GM15510 (cell line): ENCODE results near the gene CUX1.

Source experiments
- POLR2A ChIP-seq: IDR thresholded peaks from 3 replicates; pipeline ENCODE4 v1.6.1; 2011; ENCODE audit warnings: borderline replicate concordance; ENCODE audit not compliant: insufficient read length; ENCODE audit errors: extremely low read depth

The CUX1 gene

GRCh38 chr7:101858437-101859385, 41.3 kb downstream of the CUX1 start:
- no peak for TF ChIP-seq POLR2A

- no peak for TF ChIP-seq POLR2A
These were observed 42.1 kb downstream of the CUX1 start for GRCh38 chr7:101859411-101860106.

DNA sequence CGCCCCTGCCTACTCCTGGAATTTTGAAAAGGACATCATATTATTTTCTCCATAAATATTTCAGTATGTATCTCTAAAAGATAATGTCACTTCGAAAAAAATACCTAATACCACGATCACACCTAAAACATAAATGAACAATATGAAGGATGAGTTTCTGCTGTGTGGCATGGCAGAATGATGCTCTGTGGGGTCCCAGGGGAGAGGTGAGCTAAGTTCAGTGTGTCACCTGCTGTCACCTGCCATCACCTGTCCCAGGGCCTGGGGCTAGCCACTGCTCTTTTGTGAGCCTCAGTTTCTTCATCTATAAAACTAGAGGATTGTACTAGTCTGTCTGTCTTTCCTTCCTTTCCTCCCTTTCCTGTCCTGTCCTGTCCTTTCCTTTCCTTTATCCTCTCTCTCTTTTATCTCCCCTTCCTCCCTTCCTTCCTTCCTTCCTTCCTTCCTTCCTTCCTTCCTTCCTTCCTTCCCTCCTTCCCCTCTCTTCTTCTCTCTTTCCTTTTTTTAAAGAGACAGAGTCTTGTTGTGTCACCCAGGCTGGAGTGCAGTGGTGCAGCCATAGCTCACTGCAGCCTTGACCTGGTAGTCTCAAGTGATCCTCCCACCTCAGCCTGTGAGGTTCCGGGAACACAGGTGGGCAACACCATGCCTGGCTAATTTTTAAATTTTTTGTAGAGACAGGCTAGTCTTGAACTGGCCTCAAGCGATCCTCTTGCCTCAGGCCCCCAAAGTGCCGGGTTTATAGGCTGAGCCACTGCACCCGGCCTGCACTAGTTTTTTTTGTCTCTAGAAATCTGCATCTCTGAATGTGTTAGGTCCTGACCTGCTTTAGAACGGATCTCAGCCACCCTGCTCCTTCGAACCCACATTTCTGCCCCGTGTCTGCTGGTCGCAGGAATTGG, 43.1 kb downstream of the CUX1 start:
- TF ChIP-seq POLR2A: no peak

DNA sequence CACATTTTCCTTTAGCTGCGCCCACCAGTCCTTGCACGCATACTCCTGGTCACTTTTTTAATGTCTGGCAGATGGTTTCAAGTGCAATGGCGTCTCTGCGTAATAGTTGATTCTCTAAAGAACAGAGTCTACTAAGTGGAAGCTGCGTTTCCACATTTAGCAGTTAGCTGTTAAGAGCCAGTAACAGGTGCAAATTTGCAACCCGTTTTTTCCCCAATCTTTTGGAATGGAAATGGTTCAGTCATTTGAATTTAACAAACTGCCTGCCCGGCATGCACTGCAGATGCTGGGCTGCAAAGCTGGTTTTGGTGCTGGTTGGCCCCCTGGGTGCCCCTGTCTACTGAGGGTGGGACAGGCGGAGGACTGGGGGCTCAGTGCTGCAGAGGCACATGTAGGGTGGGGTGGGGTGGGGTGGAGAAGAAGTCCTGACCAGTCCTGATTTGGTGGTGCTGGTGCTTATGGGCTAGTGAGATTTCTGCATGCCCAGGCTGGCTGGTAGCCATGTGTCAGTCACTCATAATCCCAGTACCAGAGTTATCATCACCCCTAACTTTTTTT, 43.9 kb downstream of the CUX1 start:
- no peak for TF ChIP-seq POLR2A

GRCh38 chr7:101862280-101863220, 45.1 kb downstream of the CUX1 start:
- TF ChIP-seq POLR2A: no peak

GRCh38 chr7:101863598-101863997, 46.2 kb downstream of the CUX1 start:
- TF ChIP-seq POLR2A: no peak

- TF ChIP-seq POLR2A: no peak
These were observed 46.6 kb downstream of the CUX1 start for GRCh38 chr7:101864039-101864438.

DNA sequence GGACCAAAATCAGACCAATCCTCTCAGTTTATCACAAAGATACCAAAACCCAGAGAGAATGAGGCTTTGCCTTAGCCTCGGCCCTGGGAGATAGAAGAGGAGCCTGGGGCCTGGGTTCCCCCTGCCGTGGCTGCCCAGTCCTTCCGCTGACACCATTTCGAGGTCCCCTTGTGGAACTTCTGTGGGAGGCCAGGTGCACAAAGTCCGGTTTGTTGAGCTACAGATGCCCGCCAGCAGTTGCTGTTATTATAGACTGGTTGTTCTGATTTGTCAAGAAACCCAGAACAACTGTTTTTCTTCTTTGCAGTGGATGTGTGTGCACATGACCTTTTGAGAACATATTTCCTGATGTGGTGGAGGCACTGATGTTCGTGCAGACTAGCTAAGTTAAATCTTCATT, 47.6 kb downstream of the CUX1 start:
- no peak for TF ChIP-seq POLR2A

- TF ChIP-seq POLR2A: no peak
These were observed 48.0 kb downstream of the CUX1 start for GRCh38 chr7:101865455-101865854.

DNA sequence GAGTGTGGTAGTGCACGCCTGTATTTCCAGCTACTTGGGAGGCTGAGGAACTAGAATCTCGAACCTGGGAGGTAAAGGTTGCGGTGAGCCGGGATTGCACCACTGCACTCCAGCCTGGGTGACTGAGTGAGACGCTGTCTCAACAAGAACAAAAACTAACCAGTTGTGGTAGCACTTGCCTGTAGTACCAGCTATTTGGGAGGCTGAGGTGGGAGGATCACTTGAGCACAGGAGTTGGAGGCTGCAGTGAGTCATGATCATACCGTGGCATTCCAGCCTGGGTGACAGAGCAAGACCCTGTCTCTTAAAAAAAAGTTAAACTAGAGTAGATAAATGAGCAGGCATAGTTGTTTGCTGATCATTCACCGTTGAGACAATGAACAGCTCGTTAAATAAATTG, 48.9 kb downstream of the CUX1 start:
- no peak for TF ChIP-seq POLR2A

DNA sequence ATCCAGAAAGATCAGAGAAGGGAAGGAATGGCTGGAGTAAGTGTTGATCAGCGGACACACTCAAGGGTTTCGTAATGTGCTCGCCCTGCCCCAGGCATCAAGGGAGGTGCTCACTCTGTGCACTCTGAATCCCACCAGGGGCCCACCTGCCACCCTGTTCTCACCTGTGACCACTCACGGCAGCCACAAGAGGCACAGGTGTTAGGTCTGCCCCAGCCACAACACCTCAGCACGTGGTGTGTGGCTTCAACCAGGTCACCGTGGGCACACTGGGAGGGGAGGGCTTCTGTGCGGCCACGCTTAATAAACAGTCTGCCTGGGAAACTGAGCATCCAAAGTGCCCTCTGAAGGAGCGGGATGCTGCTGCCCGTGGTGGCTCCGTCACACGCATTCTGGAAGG, 49.8 kb downstream of the CUX1 start:
- TF ChIP-seq POLR2A: no peak

DNA sequence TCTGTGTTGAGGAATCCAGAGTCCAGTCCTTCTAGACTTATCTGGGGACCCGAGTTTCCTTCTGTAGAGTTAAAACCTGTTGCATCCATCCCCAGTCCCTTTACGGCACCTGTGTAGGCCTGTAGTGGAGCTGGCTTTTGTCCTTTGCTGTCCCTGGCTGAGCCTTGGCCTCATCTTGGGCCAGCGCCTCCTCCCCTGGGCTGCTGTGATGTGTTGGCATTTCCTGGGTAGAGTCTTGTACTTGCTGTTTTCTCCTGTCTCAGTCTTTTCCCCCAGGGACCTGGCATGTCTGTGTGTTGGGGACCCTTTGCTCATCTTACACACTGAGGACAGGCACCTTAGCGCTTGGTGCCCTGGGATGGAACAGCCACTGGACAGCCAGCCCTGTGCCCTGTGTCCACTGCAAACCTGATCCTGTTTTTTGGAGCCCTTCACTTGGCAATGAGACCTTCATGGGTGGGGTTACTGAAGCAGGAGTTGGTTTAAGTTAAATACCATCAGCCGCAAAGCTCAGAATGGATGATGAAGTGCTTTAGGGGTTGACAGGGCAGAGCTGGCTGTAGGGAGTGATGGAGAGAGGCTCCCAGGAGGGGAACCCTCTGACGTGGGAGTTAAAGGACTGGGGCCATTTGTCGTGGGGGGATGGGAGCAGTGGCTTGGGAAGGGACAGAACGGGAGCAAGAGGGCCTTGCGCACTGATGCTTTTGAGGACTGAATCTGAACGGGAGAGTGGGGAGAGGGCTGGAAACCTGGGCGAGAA, 50.9 kb downstream of the CUX1 start:
- no peak for TF ChIP-seq POLR2A
